Activated CD8-positive, alpha-beta T cell treated with anti-CD3 and anti-CD28 coated beads for 36 hours (primary cell): ENCODE measurements around the gene ACTR1A. TPM values are rescaled to one million over a fixed set of nuclear protein-coding genes. Genes with fewer than 3 reads are reported as not detected.

Source experiments
- ATAC-seq: fragments of 200-7000 bp; cut with Tn5 transposase; one replicate; pipeline ENCODE4 v1.10.0; 2021; ENCODE audit warnings: mild to moderate bottlenecking, moderate library complexity
- CTCF ChIA-PET: fragments of 350-600 bp; sonication (Branson Sonifier 250); formaldehyde crosslinking; loops from one replicate; lab custom pipeline; 2021; ENCODE audit warnings: antibody characterized with exemption; lab: Charles Lee
- POLR2A ChIA-PET: fragments of 350-600 bp; sonication (Branson Sonifier 250); formaldehyde crosslinking; loops from one replicate; lab custom pipeline; 2021; ENCODE audit warnings: antibody characterized with exemption; lab: Charles Lee
- DNase-seq: peaks from one replicate; pipeline ENCODE4 v3.0.0-alpha.2; 2020
- H3K27ac Mint-ChIP-seq: one replicate; pipeline ENCODE4 v1.8.0; 2021; ENCODE audit warnings: mild to moderate bottlenecking, mixed read lengths
- H3K27me3 Mint-ChIP-seq: one replicate; pipeline ENCODE4 v1.8.0; 2021; ENCODE audit warnings: mixed read lengths
- H3K36me3 Mint-ChIP-seq: one replicate; pipeline ENCODE4 v1.8.0; 2021; ENCODE audit warnings: low read depth, mixed read lengths
- H3K4me1 Mint-ChIP-seq: one replicate; pipeline ENCODE4 v1.8.0; 2021; ENCODE audit warnings: low read depth, mixed read lengths
- H3K4me3 Mint-ChIP-seq: one replicate; pipeline ENCODE4 v1.8.0; 2021; ENCODE audit warnings: mild to moderate bottlenecking, moderate library complexity, mixed read lengths
- H3K9me3 Mint-ChIP-seq: one replicate; pipeline ENCODE4 v1.8.0; 2021; ENCODE audit warnings: mixed read lengths
- intact Hi-C: fragments of 100-400 bp; cut with micrococcal nuclease; formaldehyde crosslinking; loops from one replicate; pipeline ENCODE4 v1.10.0; 2022
- total RNA-seq, 2 experiments: library from RNA; stranded (reverse); gene quantifications; one replicate each; pipeline ENCODE4 v1.2.3, GENCODE V29; 2021
- TF ChIP-seq, protein P1 (sequence below): fragments of 200-600 bp; IDR thresholded peaks from one replicate; pipeline ENCODE4 v1.8.0; 2022; ENCODE audit warnings: antibody characterized with exemption, mild to moderate bottlenecking

The ACTR1A gene
- total RNA-seq, 2 experiments from 2014 or later = 47.1 to 51.3 TPM

DNA sequence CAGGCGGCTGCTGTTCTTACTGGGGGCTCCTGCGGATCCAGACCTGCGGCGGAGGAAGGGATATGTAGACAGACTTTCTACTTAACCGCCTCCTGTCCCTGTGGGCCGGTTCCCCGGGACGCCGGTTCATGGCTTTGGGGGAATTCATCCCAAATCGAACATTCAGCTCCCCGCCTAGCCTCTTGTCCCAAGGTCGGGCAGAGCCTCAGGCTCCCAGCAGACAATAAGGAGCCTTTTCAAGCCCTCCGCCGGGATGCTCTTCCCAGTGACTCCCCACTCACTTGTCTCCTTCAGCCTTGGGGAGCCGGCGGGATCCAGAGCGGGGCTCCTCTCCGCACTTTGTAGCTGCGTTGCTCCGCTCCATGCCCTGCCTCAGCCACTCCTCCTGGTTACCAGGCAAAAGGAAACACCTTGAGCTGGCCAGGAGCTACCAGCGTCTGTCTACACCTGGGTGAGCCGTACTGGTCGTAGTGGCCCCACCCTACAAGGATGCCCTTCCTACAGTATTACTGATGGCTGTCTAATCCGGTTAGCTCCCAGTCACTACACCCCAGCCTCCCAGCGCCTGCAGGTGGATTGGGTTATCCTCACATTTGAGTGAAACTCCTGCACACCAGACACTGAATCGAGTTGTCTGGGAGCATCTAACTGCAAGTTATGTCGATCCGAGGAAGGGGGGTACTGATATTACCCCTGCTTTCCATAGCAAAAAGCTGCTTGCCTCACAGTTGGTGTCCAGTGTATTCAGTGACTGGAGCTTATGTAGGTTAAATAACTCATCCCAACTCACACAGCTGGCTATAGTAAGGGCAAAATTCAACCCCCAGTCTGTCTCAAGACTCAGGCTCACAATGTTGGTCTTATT lies 51.2 kb downstream of the ACTR1A start, which contains the start of gene C10orf95:
TSS of gene C10orf95 (minus strand) at position 439 of the 865 bp plus-strand sequence. CDS start 450 bp downstream, outside the sequence.
- DNase-seq (peak; percentile 41), ATAC-seq (no peak)
- Mint-ChIP-seq H3K4me3 (peak within 1 kb of the TSS; percentile 96), H3K27ac (peak within 1 kb of the TSS; percentile 87), H3K9me3 (no peaks in the 10 kb centered on the region), H3K36me3 (peaks cover 31% of the 10 kb centered on the region), H3K4me1 (peaks cover 26% of the 10 kb centered on the region), H3K27me3 (no peaks in the 10 kb centered on the region)
- intact Hi-C loops = no loop called here
- CTCF ChIA-PET = interaction anchor here (0.8 to 5.0 kb wide), 15 partner anchors 8 to 221 kb away, joined by 3 to 34 read pairs (median 9); partner anchors contain the start of genes ACTR1A, CUEDC2, FBXL15 and NFKB2
- TF ChIP-seq, protein P1, sequence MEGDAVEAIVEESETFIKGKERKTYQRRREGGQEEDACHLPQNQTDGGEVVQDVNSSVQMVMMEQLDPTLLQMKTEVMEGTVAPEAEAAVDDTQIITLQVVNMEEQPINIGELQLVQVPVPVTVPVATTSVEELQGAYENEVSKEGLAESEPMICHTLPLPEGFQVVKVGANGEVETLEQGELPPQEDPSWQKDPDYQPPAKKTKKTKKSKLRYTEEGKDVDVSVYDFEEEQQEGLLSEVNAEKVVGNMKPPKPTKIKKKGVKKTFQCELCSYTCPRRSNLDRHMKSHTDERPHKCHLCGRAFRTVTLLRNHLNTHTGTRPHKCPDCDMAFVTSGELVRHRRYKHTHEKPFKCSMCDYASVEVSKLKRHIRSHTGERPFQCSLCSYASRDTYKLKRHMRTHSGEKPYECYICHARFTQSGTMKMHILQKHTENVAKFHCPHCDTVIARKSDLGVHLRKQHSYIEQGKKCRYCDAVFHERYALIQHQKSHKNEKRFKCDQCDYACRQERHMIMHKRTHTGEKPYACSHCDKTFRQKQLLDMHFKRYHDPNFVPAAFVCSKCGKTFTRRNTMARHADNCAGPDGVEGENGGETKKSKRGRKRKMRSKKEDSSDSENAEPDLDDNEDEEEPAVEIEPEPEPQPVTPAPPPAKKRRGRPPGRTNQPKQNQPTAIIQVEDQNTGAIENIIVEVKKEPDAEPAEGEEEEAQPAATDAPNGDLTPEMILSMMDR = no peak
- POLR2A ChIA-PET = interaction anchor here (0.6 to 6.4 kb wide), 20 partner anchors 10 to 336 kb away, joined by 3 to 102 read pairs (median 6); partner anchors contain the start of genes ACTR1A, CUEDC2, FBXL15 and NFKB2

DNA sequence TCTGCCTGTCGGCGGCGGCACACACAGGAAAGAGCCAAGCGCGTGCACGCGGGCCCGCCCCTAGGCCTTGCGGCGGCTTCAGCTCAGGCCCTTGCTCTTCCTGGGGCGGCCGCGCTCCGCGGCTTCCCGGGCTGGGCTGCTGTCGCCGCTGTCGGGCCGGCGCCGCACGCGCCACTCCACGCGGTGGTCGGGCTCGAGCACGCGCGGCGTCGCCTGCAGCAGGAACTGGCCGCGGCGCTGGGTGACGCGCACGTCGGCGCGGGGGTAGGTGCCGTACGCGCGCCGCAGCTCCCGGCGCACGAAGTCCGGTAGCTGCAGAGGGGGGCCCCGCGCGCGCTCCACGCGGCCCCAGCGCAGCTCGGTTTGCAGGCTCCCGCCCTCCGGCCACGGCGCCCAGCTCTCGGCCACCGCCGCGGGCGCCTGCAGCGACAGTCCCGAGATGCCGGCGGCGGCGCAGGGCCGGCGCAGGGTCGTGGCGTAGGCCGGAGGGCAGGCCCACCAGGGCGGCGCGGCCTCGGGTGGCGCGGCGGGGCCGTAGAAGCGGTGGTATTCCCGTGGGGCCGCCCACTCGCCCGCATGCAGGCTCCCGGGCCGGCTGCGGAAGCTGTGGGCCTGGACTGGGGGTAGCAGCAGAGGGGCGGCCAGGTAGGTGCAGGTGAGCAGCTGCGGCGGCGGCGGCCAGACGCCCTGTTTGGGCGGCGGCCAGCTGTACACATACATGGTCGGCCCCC lies 52.0 kb downstream of the ACTR1A start:
- POLR2A ChIA-PET = interaction anchor here (0.6 to 6.4 kb wide), 22 partner anchors 10 to 337 kb away, joined by 3 to 102 read pairs (median 5); partner anchors contain the start of genes ACTR1A, CUEDC2, FBXL15 and NFKB2
- Mint-ChIP-seq H3K4me3 (peak overlapping the region; percentile 96), H3K4me1 (peaks cover 26% of the 10 kb centered on the region), H3K9me3 (no peaks in the 10 kb centered on the region), H3K27ac (peak overlapping the region; percentile 94), H3K36me3 (peaks cover 27% of the 10 kb centered on the region), H3K27me3 (no peaks in the 10 kb centered on the region)
- TF ChIP-seq, protein P1 = no peak
- DNase-seq (peak; percentile 87), ATAC-seq (peak; percentile 60)
- intact Hi-C loops = no loop called here
- CTCF ChIA-PET = interaction anchor here (0.8 to 5.0 kb wide), 15 partner anchors 9 to 220 kb away, joined by 3 to 34 read pairs (median 9); partner anchors contain the start of genes ACTR1A, CUEDC2, FBXL15 and NFKB2

DNA sequence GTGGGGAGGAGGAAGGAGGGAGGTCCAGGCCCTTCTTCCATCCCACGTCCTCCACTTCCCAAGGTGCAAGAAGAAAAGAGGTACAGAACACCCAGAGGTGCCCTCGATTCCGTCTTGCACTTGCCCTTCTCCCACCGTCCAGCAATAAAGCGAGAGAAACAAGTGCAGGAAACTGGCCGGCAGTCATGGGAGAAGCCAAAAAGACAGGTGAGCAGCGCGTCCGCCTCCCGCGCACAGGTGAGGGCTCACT lies 52.5 kb downstream of the ACTR1A start:
- ChIA-PET POLR2A (interaction anchor here (0.7 to 6.4 kb wide), 19 partner anchors 9 to 337 kb away, joined by 3 to 102 read pairs (median 6); partner anchors contain the start of genes ACTR1A, CUEDC2, FBXL15 and NFKB2), CTCF (interaction anchor here (0.9 to 5.0 kb wide), 11 partner anchors 9 to 220 kb away, joined by 3 to 34 read pairs (median 19); partner anchors contain the start of genes CUEDC2, FBXL15 and NFKB2)
- intact Hi-C loops = no loop called here
- peak overlapping the region; percentile 94 for H3K27ac Mint-ChIP-seq
- H3K27me3 Mint-ChIP-seq = no peaks in the 10 kb centered on the region
- DNase-seq (no peak), ATAC-seq (no peak)
- H3K4me1 Mint-ChIP-seq = peaks cover 26% of the 10 kb centered on the region
- peak overlapping the region; percentile 96 for H3K4me3 Mint-ChIP-seq
- no peaks in the 10 kb centered on the region for H3K9me3 Mint-ChIP-seq
- TF ChIP-seq, protein P1 = no peak
- peaks cover 25% of the 10 kb centered on the region for H3K36me3 Mint-ChIP-seq

DNA sequence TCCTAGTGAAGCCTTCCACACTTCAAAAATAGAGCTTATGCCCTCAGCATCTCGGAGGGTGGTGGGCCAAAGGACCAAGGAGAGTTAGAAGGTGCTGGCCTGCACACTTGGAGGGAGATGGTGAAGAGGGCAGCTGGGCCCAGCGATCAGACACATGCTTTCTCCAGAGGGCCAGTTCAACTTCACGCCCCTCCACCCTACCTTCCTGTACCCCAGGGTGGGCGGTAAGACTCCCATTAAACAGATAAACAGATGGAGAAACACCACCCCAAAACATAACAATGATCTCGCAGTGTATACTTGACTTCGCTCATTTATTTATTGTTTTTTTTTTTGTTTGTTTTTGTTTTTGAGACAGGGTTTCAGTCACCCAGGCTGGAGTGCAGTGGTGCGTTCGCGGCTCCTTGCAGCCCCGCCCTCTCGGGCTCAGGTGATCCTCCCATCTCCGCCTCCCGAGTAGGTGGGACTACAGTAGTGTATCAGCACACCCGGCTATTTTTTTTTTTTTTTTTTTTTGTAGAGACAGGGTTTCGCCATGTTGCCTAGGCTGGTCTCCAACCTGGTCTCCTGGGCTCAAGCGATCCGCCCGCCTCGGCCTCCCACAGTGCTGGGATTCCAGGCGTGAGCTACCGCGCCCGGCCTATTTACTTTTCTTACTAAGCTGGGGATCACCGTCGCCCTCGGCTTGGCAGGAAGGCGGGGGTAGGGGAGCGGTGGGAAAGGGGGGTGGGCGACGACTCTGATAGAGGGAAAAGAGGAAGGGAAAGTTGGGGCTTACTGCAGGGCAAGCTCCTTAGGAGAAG lies 53.0 kb downstream of the ACTR1A start:
- Mint-ChIP-seq H3K9me3 (no peaks in the 10 kb centered on the region), H3K27me3 (no peaks in the 10 kb centered on the region), H3K4me3 (peak overlapping the region; percentile 96), H3K27ac (peak overlapping the region; percentile 94), H3K36me3 (peaks cover 23% of the 10 kb centered on the region), H3K4me1 (peaks cover 26% of the 10 kb centered on the region)
- DNase-seq (peak; percentile 95), ATAC-seq (peak; percentile 72)
- ChIA-PET POLR2A (interaction anchor here (0.7 to 6.4 kb wide), 16 partner anchors 9 to 297 kb away, joined by 3 to 102 read pairs (median 8); partner anchors contain the start of genes CUEDC2, FBXL15, NFKB2 and NOLC1), CTCF (interaction anchor here (0.9 to 5.0 kb wide), 8 partner anchors 15 to 219 kb away, joined by 3 to 34 read pairs (median 18); partner anchors contain the start of genes CUEDC2, FBXL15 and NFKB2)
- intact Hi-C loops = no loop called here
- TF ChIP-seq, protein P1 = no peak
